Neural cell (in vitro differentiated cells): ENCODE results near the gene CDKAL1. TPM values are rescaled to one million over a fixed set of nuclear protein-coding genes. Genes with fewer than 3 reads are reported as not detected.

ENCODE experiments used
- H2AFZ ChIP-seq: fragments of 200-600, 300-800 bp; sonication (generic), shearing (Covaris generic); 2 replicates; pipeline ENCODE4 v1.6.0; 2014; ENCODE audit warnings: low read depth, mild to moderate bottlenecking, antibody characterized with exemption, low read length, moderate library complexity
- H3F3A ChIP-seq: fragments of 200-600 bp; shearing (Covaris generic); 2 replicates; pipeline ENCODE4 v1.6.1; 2016; ENCODE audit warnings: mild to moderate bottlenecking, moderate library complexity, mixed read lengths, antibody characterized with exemption, low read length; ENCODE audit not compliant: insufficient read depth, poor library complexity, severe bottlenecking
- H3K27ac ChIP-seq: fragments of 200-600, 300-800 bp; sonication (generic), shearing (Covaris generic); 2 replicates; pipeline ENCODE4 v1.5.1; 2014; ENCODE audit warnings: mild to moderate bottlenecking, low read length, moderate library complexity
- H3K27me3 ChIP-seq: fragments of 300-800, 200-600 bp; sonication (generic), shearing (Covaris generic); 2 replicates; pipeline ENCODE4 v1.6.0; 2014; ENCODE audit warnings: mild to moderate bottlenecking, low read depth, low read length, moderate library complexity; ENCODE audit not compliant: insufficient read depth
- H3K36me3 ChIP-seq: fragments of 300-800, 200-600 bp; sonication (generic), shearing (Covaris generic); 2 replicates; pipeline ENCODE4 v1.5.1; 2014; ENCODE audit warnings: mild to moderate bottlenecking, antibody characterized with exemption, low read length, moderate library complexity; ENCODE audit not compliant: insufficient read depth
- H3K4me2 ChIP-seq: fragments of 300-800, 200-600 bp; sonication (generic), shearing (Covaris generic); 2 replicates; pipeline ENCODE4 v1.6.0; 2014; ENCODE audit warnings: mild to moderate bottlenecking, low read length
- H3K4me3 ChIP-seq: fragments of 300-800, 200-600 bp; sonication (generic), shearing (Covaris generic); 2 replicates; pipeline ENCODE4 v1.5.1; 2014; ENCODE audit warnings: mild to moderate bottlenecking, low read length, moderate library complexity
- H3K79me2 ChIP-seq: fragments of 200-600 bp; shearing (Covaris generic); replicated peaks from 2 replicates; pipeline ENCODE4 v1.6.0; 2014; ENCODE audit warnings: mild to moderate bottlenecking, low read length, moderate library complexity; ENCODE audit not compliant: insufficient read depth
- H3K9ac ChIP-seq: fragments of 300-800, 200-600 bp; sonication (generic), shearing (Covaris generic); 2 replicates; pipeline ENCODE4 v1.6.1; 2016; ENCODE audit warnings: mild to moderate bottlenecking, low read length, mixed read lengths
- H3K9me2 ChIP-seq: fragments of 200-600 bp; shearing (Covaris generic); 2 replicates; pipeline ENCODE4 v1.6.1; 2016; ENCODE audit warnings: mild to moderate bottlenecking, low read length, mixed read lengths; ENCODE audit not compliant: insufficient read depth
- H3K9me3 ChIP-seq: fragments of 200-600, 300-800 bp; sonication (generic), shearing (Covaris generic); 2 replicates; pipeline ENCODE4 v1.6.1; 2016; ENCODE audit warnings: mild to moderate bottlenecking, mixed run types, low read length, moderate library complexity, mixed read lengths
- H4K20me1 ChIP-seq: fragments of 200-600 bp; shearing (Covaris generic); 2 replicates; pipeline ENCODE4 v1.6.1; 2016; ENCODE audit warnings: mild to moderate bottlenecking, mixed run types; ENCODE audit not compliant: insufficient read depth
- CTCF ChIP-seq: fragments of 450-650 bp; IDR thresholded peaks from 2 replicates; pipeline ENCODE4 v1.5.1; 2014; ENCODE audit warnings: antibody characterized with exemption, mild to moderate bottlenecking, moderate library complexity; ENCODE audit not compliant: poor library complexity, severe bottlenecking
- EP300 ChIP-seq: fragments of 450-650 bp; conservative IDR thresholded peaks from 2 replicates; pipeline ENCODE4 v1.6.1; 2014; ENCODE audit warnings: antibody characterized with exemption, mild to moderate bottlenecking, moderate library complexity; ENCODE audit not compliant: poor library complexity, severe bottlenecking
- EZH2 ChIP-seq: fragments of 200-600, 300-800 bp; shearing (Covaris generic), sonication (generic); IDR thresholded peaks from 2 replicates; pipeline ENCODE4 v1.6.1; 2014; ENCODE audit warnings: antibody characterized with exemption, low read length, borderline replicate concordance, mild to moderate bottlenecking; ENCODE audit not compliant: insufficient read depth, poor library complexity, severe bottlenecking
- MXI1 ChIP-seq: fragments of 450-650 bp; conservative IDR thresholded peaks from 2 replicates; pipeline ENCODE4 v1.6.1; 2014; ENCODE audit warnings: antibody characterized with exemption, mild to moderate bottlenecking; ENCODE audit not compliant: poor library complexity, severe bottlenecking
- POLR2AphosphoS5 ChIP-seq: IDR thresholded peaks from 2 replicates; pipeline ENCODE4 v1.6.1; 2012
- RAD21 ChIP-seq: fragments of 450-650 bp; conservative IDR thresholded peaks from 2 replicates; pipeline ENCODE4 v1.6.1; 2014; ENCODE audit warnings: antibody characterized with exemption, mild to moderate bottlenecking, moderate library complexity
- REST ChIP-seq: IDR thresholded peaks from 2 replicates; pipeline ENCODE4 v1.6.1; 2012; ENCODE audit warnings: borderline replicate concordance
- SMC3 ChIP-seq: fragments of 450-650 bp; conservative IDR thresholded peaks from 2 replicates; pipeline ENCODE4 v1.6.1; 2014; ENCODE audit warnings: antibody characterized with exemption, mild to moderate bottlenecking, moderate library complexity; ENCODE audit not compliant: poor library complexity
- TAF1 ChIP-seq: IDR thresholded peaks from 2 replicates; pipeline ENCODE4 v1.6.1; 2012; ENCODE audit warnings: low read depth
- polyA plus RNA-seq: library from polyadenylated mRNA; depleted of rRNA; stranded (reverse); fragments of >200 nt; gene quantifications from 2 replicates; pipeline ENCODE4 v1.2.3, GENCODE V29; 2014

The CDKAL1 gene
- polyA plus RNA-seq, 1 donor from 2014 or later = 10.7 TPM

GRCh38 chr6:21050935-21051334 lies 516.7 kb downstream of the CDKAL1 start:
- TF ChIP-seq POLR2AphosphoS5 = no peak
- Histone ChIP-seq H3K4me2 (no peak overlapping the region), H3K36me3 (no peaks in the 10 kb centered on the region)

GRCh38 chr6:21051777-21052176 lies 517.5 kb downstream of the CDKAL1 start:
- Histone ChIP-seq H3K27ac (no peak overlapping the region), H3K79me2 (no peaks in the 10 kb centered on the region), H3K9ac (no peak overlapping the region), H3K9me3 (no peaks in the 10 kb centered on the region), H3K27me3 (no peaks in the 10 kb centered on the region), H2AFZ (no peak overlapping the region), H3K36me3 (no peaks in the 10 kb centered on the region), H3K4me2 (no peak overlapping the region), H4K20me1 (no peaks in the 10 kb centered on the region), H3F3A (no peaks in the 10 kb centered on the region), H3K4me3 (no peak overlapping the region), H3K9me2 (no peaks in the 10 kb centered on the region)
- no peak for TF ChIP-seq REST
- TF ChIP-seq EP300 = no peak
- TF ChIP-seq RAD21 = no peak
- TF ChIP-seq POLR2AphosphoS5 = no peak
- TF ChIP-seq EZH2 = no peak
- no peak for TF ChIP-seq MXI1
- TF ChIP-seq TAF1 = no peak
- TF ChIP-seq SMC3 = no peak
- no peak for TF ChIP-seq CTCF

More at GRCh38 chr6:21050935-21051334, 516.7 kb downstream of the CDKAL1 start:
- no peaks in the 10 kb centered on the region for H3F3A ChIP-seq
- no peaks in the 10 kb centered on the region for H3K9me2 ChIP-seq
- H3K9me3 ChIP-seq = no peaks in the 10 kb centered on the region
- no peaks in the 10 kb centered on the region for H3K27me3 ChIP-seq
- H2AFZ ChIP-seq = no peak overlapping the region
- no peak overlapping the region for H3K9ac ChIP-seq
- H3K79me2 ChIP-seq = no peaks in the 10 kb centered on the region
- no peak overlapping the region for H3K27ac ChIP-seq
- H4K20me1 ChIP-seq = no peaks in the 10 kb centered on the region
- H3K4me3 ChIP-seq = no peak overlapping the region

- no peaks in the 10 kb centered on the region for H3K9me2 ChIP-seq
- H3K27me3 ChIP-seq = no peaks in the 10 kb centered on the region
- H3K36me3 ChIP-seq = no peaks in the 10 kb centered on the region
- H3K9me3 ChIP-seq = peaks cover 1% of the 10 kb centered on the region
- no peaks in the 10 kb centered on the region for H4K20me1 ChIP-seq
- H3K9ac ChIP-seq = no peak overlapping the region
- no peaks in the 10 kb centered on the region for H3K79me2 ChIP-seq
- no peak overlapping the region for H3K4me2 ChIP-seq
- no peak overlapping the region for H2AFZ ChIP-seq
- H3K4me3 ChIP-seq = no peak overlapping the region
- no peaks in the 10 kb centered on the region for H3F3A ChIP-seq
- H3K27ac ChIP-seq = no peak overlapping the region
- TF ChIP-seq POLR2AphosphoS5 (no peak), SMC3 (no peak), CTCF (no peak), RAD21 (no peak), REST (no peak), EZH2 (no peak), MXI1 (no peak), EP300 (no peak), TAF1 (no peak)
Observed at GRCh38 chr6:21053612-21054011, 519.4 kb downstream of the CDKAL1 start.
